Neural cell (in vitro differentiated cells): ENCODE measurements around the gene CBLB. TPM values are rescaled to one million over a fixed set of nuclear protein-coding genes. Genes with fewer than 3 reads are reported as not detected.

Experiments used
- H2AFZ ChIP-seq: fragments of 200-600, 300-800 bp; sonication (generic), shearing (Covaris generic); 2 replicates; pipeline ENCODE4 v1.6.0; 2014; ENCODE audit warnings: low read depth, mild to moderate bottlenecking, antibody characterized with exemption, low read length, moderate library complexity
- H3F3A ChIP-seq: fragments of 200-600 bp; shearing (Covaris generic); 2 replicates; pipeline ENCODE4 v1.6.1; 2016; ENCODE audit warnings: mild to moderate bottlenecking, moderate library complexity, mixed read lengths, antibody characterized with exemption, low read length; ENCODE audit not compliant: insufficient read depth, poor library complexity, severe bottlenecking
- H3K27ac ChIP-seq: fragments of 200-600, 300-800 bp; sonication (generic), shearing (Covaris generic); 2 replicates; pipeline ENCODE4 v1.5.1; 2014; ENCODE audit warnings: mild to moderate bottlenecking, low read length, moderate library complexity
- H3K27me3 ChIP-seq: fragments of 300-800, 200-600 bp; sonication (generic), shearing (Covaris generic); 2 replicates; pipeline ENCODE4 v1.6.0; 2014; ENCODE audit warnings: mild to moderate bottlenecking, low read depth, low read length, moderate library complexity; ENCODE audit not compliant: insufficient read depth
- H3K36me3 ChIP-seq: fragments of 300-800, 200-600 bp; sonication (generic), shearing (Covaris generic); 2 replicates; pipeline ENCODE4 v1.5.1; 2014; ENCODE audit warnings: mild to moderate bottlenecking, antibody characterized with exemption, low read length, moderate library complexity; ENCODE audit not compliant: insufficient read depth
- H3K4me2 ChIP-seq: fragments of 300-800, 200-600 bp; sonication (generic), shearing (Covaris generic); 2 replicates; pipeline ENCODE4 v1.6.0; 2014; ENCODE audit warnings: mild to moderate bottlenecking, low read length
- H3K4me3 ChIP-seq: fragments of 300-800, 200-600 bp; sonication (generic), shearing (Covaris generic); 2 replicates; pipeline ENCODE4 v1.5.1; 2014; ENCODE audit warnings: mild to moderate bottlenecking, low read length, moderate library complexity
- H3K79me2 ChIP-seq: fragments of 200-600 bp; shearing (Covaris generic); replicated peaks from 2 replicates; pipeline ENCODE4 v1.6.0; 2014; ENCODE audit warnings: mild to moderate bottlenecking, low read length, moderate library complexity; ENCODE audit not compliant: insufficient read depth
- H3K9ac ChIP-seq: fragments of 300-800, 200-600 bp; sonication (generic), shearing (Covaris generic); 2 replicates; pipeline ENCODE4 v1.6.1; 2016; ENCODE audit warnings: mild to moderate bottlenecking, low read length, mixed read lengths
- H3K9me2 ChIP-seq: fragments of 200-600 bp; shearing (Covaris generic); 2 replicates; pipeline ENCODE4 v1.6.1; 2016; ENCODE audit warnings: mild to moderate bottlenecking, low read length, mixed read lengths; ENCODE audit not compliant: insufficient read depth
- H3K9me3 ChIP-seq: fragments of 200-600, 300-800 bp; sonication (generic), shearing (Covaris generic); 2 replicates; pipeline ENCODE4 v1.6.1; 2016; ENCODE audit warnings: mild to moderate bottlenecking, mixed run types, low read length, moderate library complexity, mixed read lengths
- H4K20me1 ChIP-seq: fragments of 200-600 bp; shearing (Covaris generic); 2 replicates; pipeline ENCODE4 v1.6.1; 2016; ENCODE audit warnings: mild to moderate bottlenecking, mixed run types; ENCODE audit not compliant: insufficient read depth
- EP300 ChIP-seq: fragments of 450-650 bp; conservative IDR thresholded peaks from 2 replicates; pipeline ENCODE4 v1.6.1; 2014; ENCODE audit warnings: antibody characterized with exemption, mild to moderate bottlenecking, moderate library complexity; ENCODE audit not compliant: poor library complexity, severe bottlenecking
- MXI1 ChIP-seq: fragments of 450-650 bp; conservative IDR thresholded peaks from 2 replicates; pipeline ENCODE4 v1.6.1; 2014; ENCODE audit warnings: antibody characterized with exemption, mild to moderate bottlenecking; ENCODE audit not compliant: poor library complexity, severe bottlenecking
- POLR2AphosphoS5 ChIP-seq: IDR thresholded peaks from 2 replicates; pipeline ENCODE4 v1.6.1; 2012
- RAD21 ChIP-seq: fragments of 450-650 bp; conservative IDR thresholded peaks from 2 replicates; pipeline ENCODE4 v1.6.1; 2014; ENCODE audit warnings: antibody characterized with exemption, mild to moderate bottlenecking, moderate library complexity
- SMC3 ChIP-seq: fragments of 450-650 bp; conservative IDR thresholded peaks from 2 replicates; pipeline ENCODE4 v1.6.1; 2014; ENCODE audit warnings: antibody characterized with exemption, mild to moderate bottlenecking, moderate library complexity; ENCODE audit not compliant: poor library complexity
- TAF1 ChIP-seq: IDR thresholded peaks from 2 replicates; pipeline ENCODE4 v1.6.1; 2012; ENCODE audit warnings: low read depth
- polyA plus RNA-seq: library from polyadenylated mRNA; depleted of rRNA; stranded (reverse); fragments of >200 nt; gene quantifications from 2 replicates; pipeline ENCODE4 v1.2.3, GENCODE V29; 2014
- TF ChIP-seq, protein P1 (sequence below): IDR thresholded peaks from 2 replicates; pipeline ENCODE4 v1.6.1; 2012; ENCODE audit warnings: borderline replicate concordance
- TF ChIP-seq, protein P2 (sequence below): fragments of 450-650 bp; IDR thresholded peaks from 2 replicates; pipeline ENCODE4 v1.5.1; 2014; ENCODE audit warnings: antibody characterized with exemption, mild to moderate bottlenecking, moderate library complexity; ENCODE audit not compliant: poor library complexity, severe bottlenecking

Gene CBLB
- polyA plus RNA-seq, 1 donor from 2014 or later = 36.4 TPM

DNA sequence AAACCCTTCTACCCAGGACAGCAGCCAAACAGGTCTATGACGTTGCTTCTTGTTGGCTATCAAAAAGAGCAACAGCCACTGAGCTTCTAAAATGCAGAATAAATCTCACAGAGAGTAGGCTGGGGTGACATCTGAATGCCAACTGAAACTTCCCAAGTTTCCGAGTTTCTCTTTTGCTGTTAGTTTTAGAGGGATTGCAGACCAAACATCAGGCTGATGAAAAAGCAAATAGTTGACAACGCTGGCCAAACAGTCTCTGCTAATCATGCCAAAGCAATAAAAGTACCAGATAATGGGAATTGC is 670 bp upstream of the CBLB start:
- H3K27ac ChIP-seq = peak overlapping the region; percentile 96
- peak overlapping the region; percentile 87 for H3K4me3 ChIP-seq
- H3K36me3 ChIP-seq = no peaks in the 10 kb centered on the region
- H3F3A ChIP-seq = no peaks in the 10 kb centered on the region
- peak; percentile 45 for TF ChIP-seq RAD21
- TF ChIP-seq POLR2AphosphoS5 = no peak
- TF ChIP-seq SMC3 = peak; percentile 34
- TF ChIP-seq, protein P1, sequence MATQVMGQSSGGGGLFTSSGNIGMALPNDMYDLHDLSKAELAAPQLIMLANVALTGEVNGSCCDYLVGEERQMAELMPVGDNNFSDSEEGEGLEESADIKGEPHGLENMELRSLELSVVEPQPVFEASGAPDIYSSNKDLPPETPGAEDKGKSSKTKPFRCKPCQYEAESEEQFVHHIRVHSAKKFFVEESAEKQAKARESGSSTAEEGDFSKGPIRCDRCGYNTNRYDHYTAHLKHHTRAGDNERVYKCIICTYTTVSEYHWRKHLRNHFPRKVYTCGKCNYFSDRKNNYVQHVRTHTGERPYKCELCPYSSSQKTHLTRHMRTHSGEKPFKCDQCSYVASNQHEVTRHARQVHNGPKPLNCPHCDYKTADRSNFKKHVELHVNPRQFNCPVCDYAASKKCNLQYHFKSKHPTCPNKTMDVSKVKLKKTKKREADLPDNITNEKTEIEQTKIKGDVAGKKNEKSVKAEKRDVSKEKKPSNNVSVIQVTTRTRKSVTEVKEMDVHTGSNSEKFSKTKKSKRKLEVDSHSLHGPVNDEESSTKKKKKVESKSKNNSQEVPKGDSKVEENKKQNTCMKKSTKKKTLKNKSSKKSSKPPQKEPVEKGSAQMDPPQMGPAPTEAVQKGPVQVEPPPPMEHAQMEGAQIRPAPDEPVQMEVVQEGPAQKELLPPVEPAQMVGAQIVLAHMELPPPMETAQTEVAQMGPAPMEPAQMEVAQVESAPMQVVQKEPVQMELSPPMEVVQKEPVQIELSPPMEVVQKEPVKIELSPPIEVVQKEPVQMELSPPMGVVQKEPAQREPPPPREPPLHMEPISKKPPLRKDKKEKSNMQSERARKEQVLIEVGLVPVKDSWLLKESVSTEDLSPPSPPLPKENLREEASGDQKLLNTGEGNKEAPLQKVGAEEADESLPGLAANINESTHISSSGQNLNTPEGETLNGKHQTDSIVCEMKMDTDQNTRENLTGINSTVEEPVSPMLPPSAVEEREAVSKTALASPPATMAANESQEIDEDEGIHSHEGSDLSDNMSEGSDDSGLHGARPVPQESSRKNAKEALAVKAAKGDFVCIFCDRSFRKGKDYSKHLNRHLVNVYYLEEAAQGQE = peak; percentile 65
- H3K9ac ChIP-seq = peak overlapping the region; percentile 90
- no peaks in the 10 kb centered on the region for H3K9me3 ChIP-seq
- peak overlapping the region; percentile 58 for H2AFZ ChIP-seq
- no peaks in the 10 kb centered on the region for H3K9me2 ChIP-seq
- peaks cover 45% of the 10 kb centered on the region for H3K79me2 ChIP-seq
- peak overlapping the region; percentile 33 for H3K4me2 ChIP-seq
- H4K20me1 ChIP-seq = no peaks in the 10 kb centered on the region
- no peaks in the 10 kb centered on the region for H3K27me3 ChIP-seq

DNA sequence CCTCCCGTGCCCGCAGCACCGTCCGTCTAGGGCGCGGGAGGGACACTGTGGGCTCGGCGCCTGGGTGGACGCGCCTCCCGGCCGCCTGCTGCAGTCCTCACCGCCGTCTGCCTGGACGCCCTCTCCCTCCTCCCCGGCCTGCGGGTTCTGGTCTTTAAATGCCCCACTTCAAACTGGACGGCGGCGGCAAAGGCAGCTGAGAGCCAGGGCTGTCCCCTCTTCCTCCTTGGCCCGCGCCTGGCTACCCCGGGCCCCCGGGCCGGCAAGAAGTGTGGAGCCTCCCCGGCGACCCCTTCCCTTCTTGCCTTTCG is 426 bp downstream of the CBLB start:
- Histone ChIP-seq H3K4me3 (peak overlapping the region; percentile 87), H2AFZ (peak overlapping the region; percentile 58)

More for the DNA sequence above, 426 bp downstream of the CBLB start:
- TF ChIP-seq MXI1 (no peak), SMC3 (peak; percentile 50), TAF1 (no peak), EP300 (no peak)
- TF ChIP-seq, protein P1 = no peak
- TF ChIP-seq, protein P2, sequence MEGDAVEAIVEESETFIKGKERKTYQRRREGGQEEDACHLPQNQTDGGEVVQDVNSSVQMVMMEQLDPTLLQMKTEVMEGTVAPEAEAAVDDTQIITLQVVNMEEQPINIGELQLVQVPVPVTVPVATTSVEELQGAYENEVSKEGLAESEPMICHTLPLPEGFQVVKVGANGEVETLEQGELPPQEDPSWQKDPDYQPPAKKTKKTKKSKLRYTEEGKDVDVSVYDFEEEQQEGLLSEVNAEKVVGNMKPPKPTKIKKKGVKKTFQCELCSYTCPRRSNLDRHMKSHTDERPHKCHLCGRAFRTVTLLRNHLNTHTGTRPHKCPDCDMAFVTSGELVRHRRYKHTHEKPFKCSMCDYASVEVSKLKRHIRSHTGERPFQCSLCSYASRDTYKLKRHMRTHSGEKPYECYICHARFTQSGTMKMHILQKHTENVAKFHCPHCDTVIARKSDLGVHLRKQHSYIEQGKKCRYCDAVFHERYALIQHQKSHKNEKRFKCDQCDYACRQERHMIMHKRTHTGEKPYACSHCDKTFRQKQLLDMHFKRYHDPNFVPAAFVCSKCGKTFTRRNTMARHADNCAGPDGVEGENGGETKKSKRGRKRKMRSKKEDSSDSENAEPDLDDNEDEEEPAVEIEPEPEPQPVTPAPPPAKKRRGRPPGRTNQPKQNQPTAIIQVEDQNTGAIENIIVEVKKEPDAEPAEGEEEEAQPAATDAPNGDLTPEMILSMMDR = no peak
- peaks cover 56% of the 10 kb centered on the region for H3K79me2 ChIP-seq
- no peaks in the 10 kb centered on the region for H3F3A ChIP-seq
- no peaks in the 10 kb centered on the region for H3K9me2 ChIP-seq
- H3K9ac ChIP-seq = peak overlapping the region; percentile 90
- no peaks in the 10 kb centered on the region for H3K27me3 ChIP-seq
- H3K36me3 ChIP-seq = no peaks in the 10 kb centered on the region
- peak overlapping the region; percentile 81 for H3K4me2 ChIP-seq
- H4K20me1 ChIP-seq = no peaks in the 10 kb centered on the region
- no peaks in the 10 kb centered on the region for H3K9me3 ChIP-seq
- peak overlapping the region; percentile 96 for H3K27ac ChIP-seq
